GM23338 (cell line): Measurements from ENCODE around the gene CUBN.

Experiments
- CREB1 ChIP-seq: fragments of 250-450 bp; sonication (Bioruptor Pico); IDR thresholded peaks from 2 replicates; pipeline ENCODE4 v1.5.0; 2020; ENCODE audit warnings: low read depth, mild to moderate bottlenecking, moderate library complexity
- EZH2 ChIP-seq: fragments of 200-600 bp; sonication (generic); IDR thresholded peaks from one replicate; pipeline ENCODE4 v1.8.0; 2017; ENCODE audit warnings: antibody characterized with exemption, mild to moderate bottlenecking, low read depth; ENCODE audit not compliant: unreplicated experiment
- EZH2phosphoT487 ChIP-seq: fragments of 200-600 bp; sonication (generic); IDR thresholded peaks from one replicate; pipeline ENCODE4 v1.8.1; 2018; ENCODE audit warnings: antibody characterized with exemption; ENCODE audit not compliant: unreplicated experiment
- JUNB ChIP-seq: IDR thresholded peaks from one replicate; pipeline ENCODE4 v1.6.1; 2016; ENCODE audit warnings: antibody characterized with exemption; ENCODE audit not compliant: unreplicated experiment
- NANOG ChIP-seq: IDR thresholded peaks from 2 replicates; pipeline ENCODE4 v1.6.1; 2016; ENCODE audit warnings: antibody characterized with exemption, borderline replicate concordance
- POLR2AphosphoS5 ChIP-seq: IDR thresholded peaks from 2 replicates; pipeline ENCODE4 v1.6.1; 2016; ENCODE audit warnings: antibody characterized with exemption, low read depth
- STAT1 ChIP-seq: IDR thresholded peaks from one replicate; pipeline ENCODE4 v1.6.1; 2016; ENCODE audit warnings: antibody characterized with exemption; ENCODE audit not compliant: unreplicated experiment
- ZNF114 ChIP-seq: fragments of 250-450 bp; sonication (Bioruptor Pico); IDR thresholded peaks from 2 replicates; pipeline ENCODE4 v1.5.0; 2020; ENCODE audit warnings: mild to moderate bottlenecking, moderate library complexity
- ZNF331 ChIP-seq: fragments of 250-450 bp; sonication (Bioruptor Pico); IDR thresholded peaks from 2 replicates; pipeline ENCODE4 v1.5.0; 2020; ENCODE audit warnings: low read depth, mild to moderate bottlenecking, moderate library complexity
- TF ChIP-seq, protein P1 (sequence below), 2 experiments: fragments of 200-600 bp in 1 of 2; sonication (generic) in 1 of 2; conservative IDR thresholded peaks; 2 replicates each; pipeline versions ENCODE4 v1.5.1 to v1.6.1; 2016 to 2017; ENCODE audit warnings: antibody characterized with exemption in 2 of 2, low read depth in 2 of 2, mild to moderate bottlenecking in 2 of 2, moderate library complexity in 1 of 2
- TF ChIP-seq, protein P2 (sequence below): IDR thresholded peaks from one replicate; pipeline ENCODE4 v1.6.1; 2018; ENCODE audit warnings: antibody characterized with exemption; ENCODE audit not compliant: unreplicated experiment
- TF ChIP-seq, protein P3 (sequence below): IDR thresholded peaks from 2 replicates; pipeline ENCODE4 v1.6.1; 2016; ENCODE audit warnings: antibody characterized with exemption

- TF ChIP-seq POLR2AphosphoS5 = no peak
- TF ChIP-seq ZNF114 = no peak
- TF ChIP-seq JUNB = no peak
- TF ChIP-seq, protein P1, sequence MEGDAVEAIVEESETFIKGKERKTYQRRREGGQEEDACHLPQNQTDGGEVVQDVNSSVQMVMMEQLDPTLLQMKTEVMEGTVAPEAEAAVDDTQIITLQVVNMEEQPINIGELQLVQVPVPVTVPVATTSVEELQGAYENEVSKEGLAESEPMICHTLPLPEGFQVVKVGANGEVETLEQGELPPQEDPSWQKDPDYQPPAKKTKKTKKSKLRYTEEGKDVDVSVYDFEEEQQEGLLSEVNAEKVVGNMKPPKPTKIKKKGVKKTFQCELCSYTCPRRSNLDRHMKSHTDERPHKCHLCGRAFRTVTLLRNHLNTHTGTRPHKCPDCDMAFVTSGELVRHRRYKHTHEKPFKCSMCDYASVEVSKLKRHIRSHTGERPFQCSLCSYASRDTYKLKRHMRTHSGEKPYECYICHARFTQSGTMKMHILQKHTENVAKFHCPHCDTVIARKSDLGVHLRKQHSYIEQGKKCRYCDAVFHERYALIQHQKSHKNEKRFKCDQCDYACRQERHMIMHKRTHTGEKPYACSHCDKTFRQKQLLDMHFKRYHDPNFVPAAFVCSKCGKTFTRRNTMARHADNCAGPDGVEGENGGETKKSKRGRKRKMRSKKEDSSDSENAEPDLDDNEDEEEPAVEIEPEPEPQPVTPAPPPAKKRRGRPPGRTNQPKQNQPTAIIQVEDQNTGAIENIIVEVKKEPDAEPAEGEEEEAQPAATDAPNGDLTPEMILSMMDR (conservative IDR thresholded peaks at IDR 0.05; ENCODE audit: low read depth in 2 of 2) = no peak
- TF ChIP-seq, protein P2, sequence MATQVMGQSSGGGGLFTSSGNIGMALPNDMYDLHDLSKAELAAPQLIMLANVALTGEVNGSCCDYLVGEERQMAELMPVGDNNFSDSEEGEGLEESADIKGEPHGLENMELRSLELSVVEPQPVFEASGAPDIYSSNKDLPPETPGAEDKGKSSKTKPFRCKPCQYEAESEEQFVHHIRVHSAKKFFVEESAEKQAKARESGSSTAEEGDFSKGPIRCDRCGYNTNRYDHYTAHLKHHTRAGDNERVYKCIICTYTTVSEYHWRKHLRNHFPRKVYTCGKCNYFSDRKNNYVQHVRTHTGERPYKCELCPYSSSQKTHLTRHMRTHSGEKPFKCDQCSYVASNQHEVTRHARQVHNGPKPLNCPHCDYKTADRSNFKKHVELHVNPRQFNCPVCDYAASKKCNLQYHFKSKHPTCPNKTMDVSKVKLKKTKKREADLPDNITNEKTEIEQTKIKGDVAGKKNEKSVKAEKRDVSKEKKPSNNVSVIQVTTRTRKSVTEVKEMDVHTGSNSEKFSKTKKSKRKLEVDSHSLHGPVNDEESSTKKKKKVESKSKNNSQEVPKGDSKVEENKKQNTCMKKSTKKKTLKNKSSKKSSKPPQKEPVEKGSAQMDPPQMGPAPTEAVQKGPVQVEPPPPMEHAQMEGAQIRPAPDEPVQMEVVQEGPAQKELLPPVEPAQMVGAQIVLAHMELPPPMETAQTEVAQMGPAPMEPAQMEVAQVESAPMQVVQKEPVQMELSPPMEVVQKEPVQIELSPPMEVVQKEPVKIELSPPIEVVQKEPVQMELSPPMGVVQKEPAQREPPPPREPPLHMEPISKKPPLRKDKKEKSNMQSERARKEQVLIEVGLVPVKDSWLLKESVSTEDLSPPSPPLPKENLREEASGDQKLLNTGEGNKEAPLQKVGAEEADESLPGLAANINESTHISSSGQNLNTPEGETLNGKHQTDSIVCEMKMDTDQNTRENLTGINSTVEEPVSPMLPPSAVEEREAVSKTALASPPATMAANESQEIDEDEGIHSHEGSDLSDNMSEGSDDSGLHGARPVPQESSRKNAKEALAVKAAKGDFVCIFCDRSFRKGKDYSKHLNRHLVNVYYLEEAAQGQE = no peak
- no peak for TF ChIP-seq CREB1 (CRISPR knock-in tag)
- TF ChIP-seq EZH2 = no peak
- TF ChIP-seq EZH2phosphoT487 = no peak
- TF ChIP-seq, protein P3, sequence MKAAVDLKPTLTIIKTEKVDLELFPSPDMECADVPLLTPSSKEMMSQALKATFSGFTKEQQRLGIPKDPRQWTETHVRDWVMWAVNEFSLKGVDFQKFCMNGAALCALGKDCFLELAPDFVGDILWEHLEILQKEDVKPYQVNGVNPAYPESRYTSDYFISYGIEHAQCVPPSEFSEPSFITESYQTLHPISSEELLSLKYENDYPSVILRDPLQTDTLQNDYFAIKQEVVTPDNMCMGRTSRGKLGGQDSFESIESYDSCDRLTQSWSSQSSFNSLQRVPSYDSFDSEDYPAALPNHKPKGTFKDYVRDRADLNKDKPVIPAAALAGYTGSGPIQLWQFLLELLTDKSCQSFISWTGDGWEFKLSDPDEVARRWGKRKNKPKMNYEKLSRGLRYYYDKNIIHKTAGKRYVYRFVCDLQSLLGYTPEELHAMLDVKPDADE = no peak
- no peak for TF ChIP-seq NANOG
- no peak for TF ChIP-seq STAT1
- no peak for TF ChIP-seq ZNF331 (CRISPR knock-in tag)
Observed at GRCh38 chr10:16986406-16987205, 143.0 kb downstream of the CUBN start.
